Measurements from ENCODE around the gene CANT1. TPM values are rescaled to one million over a fixed set of nuclear protein-coding genes. Genes with fewer than 3 reads are reported as not detected.

Gene CANT1
- total RNA-seq, 5 donors from 2014 or later (not counting 1 experiment from before 2014, with no cell fraction given): 46.2 to 63.1 (median 57.7) TPM

DNA sequence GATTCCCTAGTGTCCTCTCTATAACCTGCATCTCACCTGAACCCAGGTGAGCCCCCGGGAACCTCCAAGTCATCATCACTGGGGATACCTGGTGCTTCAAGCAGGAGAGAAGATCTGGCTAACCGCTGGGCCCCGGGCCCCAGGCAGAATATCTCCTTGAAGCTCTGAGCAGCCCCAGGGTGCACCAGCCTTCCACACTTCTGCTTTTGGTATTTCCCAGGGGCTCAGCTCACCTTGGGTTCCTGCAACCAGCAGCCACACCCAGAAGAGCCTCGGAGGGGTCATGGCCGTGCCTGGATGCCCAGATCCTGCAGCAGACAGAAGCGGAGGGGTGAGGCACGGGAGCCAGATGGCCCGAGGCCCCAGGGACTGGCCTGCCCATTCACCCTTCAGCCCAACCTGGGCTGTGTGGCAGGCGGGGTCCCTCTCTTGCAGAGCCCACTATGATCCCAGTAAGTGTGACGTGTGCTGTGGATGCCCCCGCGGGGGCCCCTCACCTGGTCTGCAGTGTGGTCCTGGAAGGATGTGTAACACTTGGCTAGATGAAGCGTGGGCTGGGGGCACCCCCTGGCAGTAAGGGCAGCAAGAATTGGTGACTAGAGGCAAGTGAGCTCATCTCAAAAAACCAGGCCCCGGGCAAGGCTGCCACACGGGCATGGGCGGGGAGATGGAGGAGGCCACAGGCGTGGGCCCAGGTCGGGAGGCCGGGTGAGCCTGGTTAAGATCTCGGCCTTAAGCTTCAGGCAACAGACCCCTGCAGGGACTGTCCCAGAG lies 32.5 kb downstream of the CANT1 start:
- H3K36me3 Mint-ChIP-seq: no peaks in the 10 kb centered on the region
- H3K27me3 Mint-ChIP-seq: no peaks in the 10 kb centered on the region
- DNase-seq (no peak), ATAC-seq (replicated peaks in 1 of 4) (no peak)
- Histone ChIP-seq H3K4me1 (ENCODE audit: control insufficient read depth in 1 of 2, extremely low read depth in 1 of 2, insufficient read depth in 2 of 2, low read length in 2 of 2) (peaks cover 2 to 48% of the 10 kb centered on the region in 2 experiments), H3K4me3 (ENCODE audit: control insufficient read depth in 1 of 2, extremely low read depth in 1 of 2, low read length in 1 of 2) (no peak overlapping the region), H3K36me3 (ENCODE audit: control insufficient read depth in 2 of 2, extremely low read depth in 1 of 2, insufficient read depth in 1 of 2, low read length in 1 of 2) (peaks cover 0 to under 1% of the 10 kb centered on the region in 2 donors), H3K27me3 (replicated peaks in 1 of 2; ENCODE audit: control insufficient read depth in 2 of 2, extremely low read depth in 1 of 2, insufficient read depth in 2 of 2, low read length in 1 of 2) (peaks cover 0 to 25% of the 10 kb centered on the region in 2 experiments), H3K27ac (ENCODE audit: low read length) (no peak overlapping the region), H3K9me3 (no peaks in the 10 kb centered on the region)
- peaks cover 15 to 31% (median 31%) of the 10 kb centered on the region in 3 donors for H3K4me1 Mint-ChIP-seq
- H3K4me3 Mint-ChIP-seq: peak overlapping the region; percentile 21 to 81 (median 50)
- peak overlapping the region; percentile 43 to 48 for H3K27ac Mint-ChIP-seq
- H3K9me3 Mint-ChIP-seq: no peaks in the 10 kb centered on the region
- POLR2A ChIA-PET: no interaction called here
- 88% methylated on average over 19 of the region's 20 CpGs for whole genome bisulfite sequencing (ENCODE audit: insufficient coverage)
- CTCF ChIA-PET: no interaction called here

DNA sequence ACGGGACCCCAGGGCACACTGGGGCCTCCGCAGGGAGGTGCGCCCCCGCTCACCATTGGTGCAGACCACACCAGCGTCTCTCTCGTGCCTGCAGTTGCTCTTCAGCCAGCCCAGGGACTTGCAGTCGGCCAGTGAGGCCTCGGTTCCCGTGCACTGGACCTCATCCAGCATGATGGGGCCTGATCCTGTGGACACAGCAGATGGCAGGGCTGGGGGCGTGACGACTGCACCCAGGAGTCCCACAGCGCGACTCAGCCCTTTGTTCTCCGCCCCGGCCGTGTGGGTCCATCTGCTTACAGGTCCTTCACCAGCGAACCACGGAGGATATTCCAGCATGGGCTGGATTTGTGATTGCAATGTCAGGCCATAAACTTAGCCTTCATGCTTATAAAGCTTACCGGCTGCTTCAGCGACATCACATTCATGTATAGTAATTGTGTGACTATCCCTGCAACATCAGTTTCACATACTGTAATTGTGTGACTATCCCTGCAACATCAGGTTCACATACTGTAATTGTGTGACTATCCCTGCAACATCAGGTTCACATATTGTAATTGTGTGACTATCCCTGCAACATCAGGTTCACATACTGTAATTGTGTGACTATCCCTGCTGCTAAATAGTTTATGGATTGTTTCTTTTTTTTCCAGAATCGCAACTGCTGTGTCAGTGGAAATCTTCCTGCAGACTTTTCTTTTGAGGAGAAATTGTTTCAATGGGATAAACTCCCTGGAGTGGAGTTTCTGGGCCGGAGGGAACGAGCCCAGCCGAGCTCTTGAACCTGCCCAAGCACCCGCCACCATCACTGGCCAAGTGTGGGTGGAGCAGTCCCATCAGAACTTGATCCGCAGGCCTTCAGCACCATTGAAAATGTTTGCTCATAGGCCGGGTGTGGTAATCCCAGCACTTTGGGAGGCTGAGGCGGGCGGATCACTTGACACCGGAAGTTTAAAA lies 34.7 kb downstream of the CANT1 start:
- no peak for ATAC-seq (replicated peaks in 1 of 4)

DNA sequence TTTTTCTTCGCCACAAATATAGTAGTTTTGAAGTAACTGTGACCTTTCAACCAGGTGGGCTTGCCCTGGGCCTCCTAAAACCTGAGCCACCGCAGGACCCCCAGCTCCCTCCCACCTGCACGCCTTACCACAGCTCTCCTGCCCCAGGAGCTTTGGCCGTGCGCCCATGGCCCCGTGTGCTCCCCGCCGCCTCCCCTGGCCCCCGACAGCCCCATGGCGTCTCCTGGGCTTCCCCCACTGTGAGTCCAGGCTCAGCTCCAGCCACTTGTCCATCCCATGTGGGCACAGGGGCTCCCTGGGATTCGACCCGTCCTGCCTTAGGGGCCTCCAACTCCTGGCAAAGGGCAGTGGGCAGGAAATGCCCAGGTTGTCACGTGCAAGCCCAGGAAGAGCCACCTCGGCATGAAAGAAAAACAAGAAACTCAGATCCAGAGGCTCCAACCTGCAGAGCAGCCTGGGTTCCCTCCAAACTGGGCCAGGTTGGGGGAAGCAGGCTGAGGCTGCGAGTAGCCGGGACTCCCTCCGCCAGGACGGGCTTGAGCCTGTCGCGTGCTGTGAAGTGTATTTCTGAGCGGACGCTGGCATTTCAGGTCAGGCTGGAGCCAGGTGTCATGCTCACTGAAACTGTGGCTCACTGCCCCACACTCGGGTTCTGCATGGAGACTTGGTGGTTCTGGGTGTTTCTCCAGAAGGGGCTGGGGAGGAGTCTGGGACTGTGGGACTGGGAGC lies 35.6 kb downstream of the CANT1 start:
- ChIA-PET POLR2A (no interaction called here), CTCF (no interaction called here)
- Mint-ChIP-seq H3K4me1 (peaks cover 22 to 35% (median 33%) of the 10 kb centered on the region in 3 donors), H3K9me3 (no peaks in the 10 kb centered on the region), H3K27ac (no peak overlapping the region), H3K4me3 (no peak overlapping the region), H3K36me3 (no peaks in the 10 kb centered on the region), H3K27me3 (no peaks in the 10 kb centered on the region)
- Histone ChIP-seq H3K27me3 (replicated peaks in 1 of 2; ENCODE audit: control insufficient read depth in 2 of 2, extremely low read depth in 1 of 2, insufficient read depth in 2 of 2, low read length in 1 of 2) (peaks cover 0 to 20% of the 10 kb centered on the region in 2 experiments), H3K4me3 (ENCODE audit: control insufficient read depth in 1 of 2, extremely low read depth in 1 of 2, low read length in 1 of 2) (no peak overlapping the region), H3K27ac (ENCODE audit: low read length) (no peak overlapping the region), H3K9me3 (no peaks in the 10 kb centered on the region), H3K4me1 (ENCODE audit: control insufficient read depth in 1 of 2, extremely low read depth in 1 of 2, insufficient read depth in 2 of 2, low read length in 2 of 2) (peaks cover 0 to 39% of the 10 kb centered on the region in 2 experiments), H3K36me3 (ENCODE audit: control insufficient read depth in 2 of 2, extremely low read depth in 1 of 2, insufficient read depth in 1 of 2, low read length in 1 of 2) (peaks cover 0 to 5% of the 10 kb centered on the region in 2 donors)
- no peak for ATAC-seq (replicated peaks in 1 of 4)
- no peak for DNase-seq
- 89% methylated on average over 18 of the region's 23 CpGs for WGBS (ENCODE audit: insufficient coverage)

More for the DNA sequence above, 34.7 kb downstream of the CANT1 start:
- H3K27me3 ChIP-seq (replicated peaks in 1 of 2; ENCODE audit: control insufficient read depth in 2 of 2, extremely low read depth in 1 of 2, insufficient read depth in 2 of 2, low read length in 1 of 2): peaks cover 0 to 21% of the 10 kb centered on the region in 2 experiments
- H3K36me3 ChIP-seq (ENCODE audit: control insufficient read depth in 2 of 2, extremely low read depth in 1 of 2, insufficient read depth in 1 of 2, low read length in 1 of 2): peaks cover 0 to 5% of the 10 kb centered on the region in 2 donors
- no peak for DNase-seq
- H3K4me1 Mint-ChIP-seq: peaks cover 23 to 42% (median 39%) of the 10 kb centered on the region in 3 donors
- H3K4me1 ChIP-seq (ENCODE audit: control insufficient read depth in 1 of 2, extremely low read depth in 1 of 2, insufficient read depth in 2 of 2, low read length in 2 of 2): peaks cover 0 to 47% of the 10 kb centered on the region in 2 experiments
- H3K27ac Mint-ChIP-seq: no peak overlapping the region
- H3K9me3 ChIP-seq: no peaks in the 10 kb centered on the region
- no peak overlapping the region for H3K4me3 Mint-ChIP-seq
- no peak overlapping the region for H3K4me3 ChIP-seq (ENCODE audit: control insufficient read depth in 1 of 2, extremely low read depth in 1 of 2, low read length in 1 of 2)
- no peak overlapping the region for H3K27ac ChIP-seq (ENCODE audit: low read length)
- no peaks in the 10 kb centered on the region for H3K9me3 Mint-ChIP-seq
- H3K36me3 Mint-ChIP-seq: no peaks in the 10 kb centered on the region
- WGBS (ENCODE audit: insufficient coverage): 94% methylated on average over 24 of the region's 30 CpGs
- ChIA-PET POLR2A (no interaction called here), CTCF (no interaction called here)
- no peaks in the 10 kb centered on the region for H3K27me3 Mint-ChIP-seq

DNA sequence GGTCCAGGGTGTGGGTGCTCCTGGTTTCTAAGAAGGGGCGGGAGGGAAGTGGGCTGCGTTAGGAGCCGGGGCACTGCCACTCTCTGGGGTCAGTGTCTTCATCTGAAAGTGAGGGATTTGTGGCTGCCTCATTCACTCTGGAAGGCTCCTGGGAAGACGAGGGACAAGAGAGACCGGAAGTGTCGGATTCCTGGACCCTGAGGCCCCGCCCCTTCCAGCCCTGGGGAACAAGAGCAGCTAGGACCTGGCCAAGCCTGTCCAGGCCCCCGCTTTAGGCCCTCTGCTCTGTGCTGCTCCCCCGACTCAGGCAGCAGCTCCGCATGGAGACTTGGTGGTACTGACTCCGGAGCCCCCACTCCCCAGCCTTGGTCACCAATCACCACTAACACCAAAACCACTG lies 36.4 kb downstream of the CANT1 start:
- peaks cover 0 to 20% of the 10 kb centered on the region in 2 experiments for H3K27me3 ChIP-seq (replicated peaks in 1 of 2; ENCODE audit: control insufficient read depth in 2 of 2, extremely low read depth in 1 of 2, insufficient read depth in 2 of 2, low read length in 1 of 2)
- no peaks in the 10 kb centered on the region for H3K36me3 Mint-ChIP-seq
- H3K9me3 Mint-ChIP-seq: no peaks in the 10 kb centered on the region
- ChIA-PET POLR2A (no interaction called here), CTCF (interaction anchor here in 1 of 2 donors (0.6 kb wide), 1 partner anchor 87 kb away, joined by 4 read pairs; no protein-coding TSS in a partner anchor)
- H3K27ac ChIP-seq (ENCODE audit: low read length): no peak overlapping the region
- no peak for DNase-seq
- peaks cover 4 to 7% of the 10 kb centered on the region in 2 donors for H3K36me3 ChIP-seq (ENCODE audit: control insufficient read depth in 2 of 2, extremely low read depth in 1 of 2, insufficient read depth in 1 of 2, low read length in 1 of 2)
- H3K4me3 ChIP-seq (ENCODE audit: control insufficient read depth in 1 of 2, extremely low read depth in 1 of 2, low read length in 1 of 2): no peak overlapping the region
- H3K4me1 ChIP-seq (ENCODE audit: control insufficient read depth in 1 of 2, extremely low read depth in 1 of 2, insufficient read depth in 2 of 2, low read length in 2 of 2): peaks cover 0 to 31% of the 10 kb centered on the region in 2 experiments
- H3K4me3 Mint-ChIP-seq: no peak overlapping the region
- 89% methylated on average over 11 of the region's 11 CpGs for WGBS (ENCODE audit: insufficient coverage)
- H3K27ac Mint-ChIP-seq: no peak overlapping the region
- no peaks in the 10 kb centered on the region for H3K27me3 Mint-ChIP-seq
- ATAC-seq (replicated peaks in 1 of 4): no peak
- H3K9me3 ChIP-seq: no peaks in the 10 kb centered on the region
- peaks cover 22 to 33% (median 32%) of the 10 kb centered on the region in 3 donors for H3K4me1 Mint-ChIP-seq

DNA sequence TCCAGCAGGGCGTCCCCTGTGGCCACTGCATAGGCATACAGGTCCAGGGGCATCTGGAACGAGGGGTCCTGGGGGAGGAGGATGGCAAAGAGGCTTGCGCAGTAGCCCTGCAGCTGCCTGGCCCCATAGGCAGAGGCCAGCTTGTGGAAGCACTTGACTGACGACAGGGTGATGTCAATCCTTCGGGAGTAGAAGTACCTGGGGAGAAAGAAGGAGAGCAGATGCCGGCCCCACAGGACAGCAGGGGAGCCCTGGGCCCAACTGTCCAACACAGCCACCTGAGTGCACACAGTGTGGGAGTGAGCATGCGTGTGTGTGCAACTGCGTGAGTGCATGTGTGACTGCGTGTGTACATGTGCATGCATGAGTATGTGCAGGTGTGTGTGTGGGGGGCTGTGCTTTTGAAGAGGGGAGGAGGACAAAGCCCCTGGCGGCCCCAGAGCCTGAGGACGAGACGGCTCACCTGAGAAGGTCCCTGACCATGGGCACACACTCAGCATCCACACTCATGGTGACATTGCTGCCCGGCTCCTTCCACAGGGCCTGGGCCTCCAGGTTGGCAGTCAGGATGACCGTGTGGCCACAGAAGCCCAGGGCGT lies 37.0 kb downstream of the CANT1 start:
- no peaks in the 10 kb centered on the region for H3K9me3 ChIP-seq
- DNase-seq (no peak), ATAC-seq (replicated peaks in 1 of 4) (no peak)
- no peak overlapping the region for H3K4me3 Mint-ChIP-seq
- no peak overlapping the region for H3K27ac Mint-ChIP-seq
- no peak overlapping the region for H3K4me3 ChIP-seq (ENCODE audit: control insufficient read depth in 1 of 2, extremely low read depth in 1 of 2, low read length in 1 of 2)
- 79% methylated on average over 8 of the region's 15 CpGs for whole genome bisulfite sequencing (ENCODE audit: insufficient coverage)
- H3K4me1 ChIP-seq (ENCODE audit: control insufficient read depth in 1 of 2, extremely low read depth in 1 of 2, insufficient read depth in 2 of 2, low read length in 2 of 2): peaks cover 0 to 25% of the 10 kb centered on the region in 2 experiments
- ChIA-PET POLR2A (no interaction called here), CTCF (interaction anchor here in 1 of 2 donors (0.6 kb wide), 1 partner anchor 88 kb away, joined by 4 read pairs; no protein-coding TSS in a partner anchor)
- no peaks in the 10 kb centered on the region for H3K9me3 Mint-ChIP-seq
- no peak overlapping the region for H3K27ac ChIP-seq (ENCODE audit: low read length)
- H3K27me3 ChIP-seq (replicated peaks in 1 of 2; ENCODE audit: control insufficient read depth in 2 of 2, extremely low read depth in 1 of 2, insufficient read depth in 2 of 2, low read length in 1 of 2): peaks cover 0 to 20% of the 10 kb centered on the region in 2 experiments
- peaks cover 17 to 28% (median 26%) of the 10 kb centered on the region in 3 donors for H3K4me1 Mint-ChIP-seq
- H3K27me3 Mint-ChIP-seq: no peaks in the 10 kb centered on the region
- peaks cover 7% of the 10 kb centered on the region in 2 donors for H3K36me3 ChIP-seq (ENCODE audit: control insufficient read depth in 2 of 2, extremely low read depth in 1 of 2, insufficient read depth in 1 of 2, low read length in 1 of 2)
- no peaks in the 10 kb centered on the region for H3K36me3 Mint-ChIP-seq
